HG03565 (cell line): ENCODE measurements around the gene KLHL10.

ENCODE experiments used
- ATAC-seq: cut with Tn5 transposase; IDR thresholded peaks from one replicate; pipeline ENCODE4 v1.9.1; 2021; ENCODE audit warnings: mild to moderate bottlenecking, moderate library complexity; ENCODE audit not compliant: unreplicated experiment

The KLHL10 gene

GRCh38 chr17:41837761-41838538 is at the start of gene KLHL10:
Gene KLHL10 (plus strand): TSS chr17:41837825. CDS start chr17:41837933, 108 bp downstream.
- ATAC-seq, result no peak

- ATAC-seq, result no peak
Measured at GRCh38 chr17:41792845-41793783, 44.5 kb upstream of the KLHL10 start.

- ATAC-seq, result no peak
Measured at GRCh38 chr17:41793784-41794539, 43.7 kb upstream of the KLHL10 start.

- no peak for ATAC-seq
Measured at GRCh38 chr17:41794540-41794975, 43.1 kb upstream of the KLHL10 start.

- ATAC-seq, result no peak
Measured at GRCh38 chr17:41796121-41796895, 41.3 kb upstream of the KLHL10 start.

GRCh38 chr17:41797377-41797776 is 40.2 kb upstream of the KLHL10 start:
- no peak for ATAC-seq

GRCh38 chr17:41799366-41799765 is 38.3 kb upstream of the KLHL10 start:
- ATAC-seq, result no peak

- ATAC-seq, result no peak
Measured at GRCh38 chr17:41800601-41801373, 36.8 kb upstream of the KLHL10 start.

- no peak for ATAC-seq
Measured at GRCh38 chr17:41801374-41802271, 36.0 kb upstream of the KLHL10 start.

- ATAC-seq, result no peak
Measured at GRCh38 chr17:41803049-41804020, 34.3 kb upstream of the KLHL10 start.

GRCh38 chr17:41806685-41807445 is 30.8 kb upstream of the KLHL10 start:
- no peak for ATAC-seq

- ATAC-seq, result no peak
Measured at GRCh38 chr17:41810659-41811548, 26.7 kb upstream of the KLHL10 start.

GRCh38 chr17:41811549-41812380 is 25.9 kb upstream of the KLHL10 start, which contains the start of gene P3H4:
Gene P3H4 (minus strand): TSS chr17:41811949. CDS start chr17:41811915, 34 bp downstream.
- peak; percentile 64 for ATAC-seq

- no peak for ATAC-seq
Measured at GRCh38 chr17:41812381-41813151, 25.1 kb upstream of the KLHL10 start, which contains the start of gene FKBP10. Gene FKBP10 (plus strand): TSS chr17:41813004. CDS start chr17:41813035, 31 bp downstream.
